OCI-LY7 (cell line): ENCODE data around the gene UGT1A7.

Source experiments
- EZH2phosphoT487 ChIP-seq: fragments of 200-600 bp; sonication (generic); IDR thresholded peaks from 2 replicates; pipeline ENCODE4 v1.6.1; 2018; ENCODE audit warnings: low read depth, borderline replicate concordance, mild to moderate bottlenecking, mixed run types, antibody characterized with exemption, low read length, moderate library complexity, mixed read lengths
- TF ChIP-seq, protein P1 (sequence below): fragments of 200-600 bp; sonication (generic); conservative IDR thresholded peaks from 2 replicates; pipeline ENCODE4 v1.5.1; 2014; ENCODE audit warnings: mild to moderate bottlenecking, antibody characterized with exemption, low read length, moderate library complexity, mixed read lengths

DNA sequence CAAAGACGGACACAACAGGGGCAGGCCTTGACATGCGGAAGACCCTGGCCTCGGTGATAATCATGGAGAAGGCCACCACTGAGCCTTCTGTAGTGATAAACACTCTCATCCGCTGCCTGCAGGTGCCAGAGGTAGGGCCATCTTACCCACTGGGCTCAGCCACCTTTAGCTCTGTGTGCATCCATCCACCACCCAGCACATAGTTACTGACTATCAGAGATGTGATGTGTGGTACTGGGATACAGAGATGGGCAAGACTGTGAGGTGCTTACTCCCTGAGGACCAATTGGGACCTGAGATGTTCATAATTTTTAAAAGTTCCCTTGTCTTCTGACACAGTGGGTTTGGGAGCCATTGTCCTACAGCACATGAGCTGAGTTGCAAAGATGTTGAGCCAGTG lies 98.0 kb downstream of the UGT1A7 start:
- TF ChIP-seq, protein P1, sequence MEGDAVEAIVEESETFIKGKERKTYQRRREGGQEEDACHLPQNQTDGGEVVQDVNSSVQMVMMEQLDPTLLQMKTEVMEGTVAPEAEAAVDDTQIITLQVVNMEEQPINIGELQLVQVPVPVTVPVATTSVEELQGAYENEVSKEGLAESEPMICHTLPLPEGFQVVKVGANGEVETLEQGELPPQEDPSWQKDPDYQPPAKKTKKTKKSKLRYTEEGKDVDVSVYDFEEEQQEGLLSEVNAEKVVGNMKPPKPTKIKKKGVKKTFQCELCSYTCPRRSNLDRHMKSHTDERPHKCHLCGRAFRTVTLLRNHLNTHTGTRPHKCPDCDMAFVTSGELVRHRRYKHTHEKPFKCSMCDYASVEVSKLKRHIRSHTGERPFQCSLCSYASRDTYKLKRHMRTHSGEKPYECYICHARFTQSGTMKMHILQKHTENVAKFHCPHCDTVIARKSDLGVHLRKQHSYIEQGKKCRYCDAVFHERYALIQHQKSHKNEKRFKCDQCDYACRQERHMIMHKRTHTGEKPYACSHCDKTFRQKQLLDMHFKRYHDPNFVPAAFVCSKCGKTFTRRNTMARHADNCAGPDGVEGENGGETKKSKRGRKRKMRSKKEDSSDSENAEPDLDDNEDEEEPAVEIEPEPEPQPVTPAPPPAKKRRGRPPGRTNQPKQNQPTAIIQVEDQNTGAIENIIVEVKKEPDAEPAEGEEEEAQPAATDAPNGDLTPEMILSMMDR: no peak
- no peak for TF ChIP-seq EZH2phosphoT487
